ENCODE data around the gene CUX1. TPM values are rescaled to one million over a fixed set of nuclear protein-coding genes. Genes with fewer than 3 reads are reported as not detected.

The CUX1 gene
- total RNA-seq, 2 donors from 2014 or later, result 42.0 to 47.5 TPM

DNA sequence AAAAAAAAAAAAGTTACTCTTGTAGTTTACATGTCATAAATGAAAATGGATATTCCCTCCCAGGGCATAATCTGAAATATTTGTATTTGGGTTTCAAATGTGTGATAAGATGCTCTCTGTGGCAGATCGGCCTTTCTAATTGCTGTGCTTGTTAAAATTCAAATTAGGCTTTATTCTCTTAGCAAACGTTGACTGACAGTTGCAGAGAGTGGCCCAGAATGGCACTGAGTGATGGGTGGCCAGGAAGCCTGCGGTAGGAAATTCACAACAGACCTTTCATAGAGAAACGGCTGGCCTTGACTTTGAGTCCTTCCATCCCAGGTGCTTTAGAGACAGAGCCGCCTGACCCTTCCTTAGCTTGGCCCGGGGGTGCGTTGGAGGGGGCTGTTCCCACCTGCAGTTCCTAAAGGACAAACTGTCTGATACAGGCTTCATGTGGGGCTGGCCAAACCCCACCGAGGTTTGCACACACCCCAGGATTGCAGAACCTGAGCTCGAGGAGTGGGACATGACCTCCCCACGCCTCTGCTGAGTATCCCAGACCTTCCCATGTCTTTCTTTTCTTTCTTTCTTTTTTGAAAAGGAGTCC, 152.7 kb downstream of the CUX1 start:
- Histone ChIP-seq H3K27me3 (no peaks in the 10 kb centered on the region), H3K36me3 (replicated peaks in 1 of 2; ENCODE audit: insufficient read depth in 1 of 2, low read depth in 2 of 2) (no peaks in the 10 kb centered on the region), H3K27ac (no peak overlapping the region), H3K4me1 (no peaks in the 10 kb centered on the region), H3K4me3 (no peak overlapping the region), H3K9me3 (no peaks in the 10 kb centered on the region)
- ATAC-seq, result no peak
- intact Hi-C loops (cut with DNase I), result no loop called here
- DNase-seq, result no peak
- TF ChIP-seq CTCF (IDR thresholded peaks at IDR 0.05) (no peak), POLR2A (IDR thresholded peaks at IDR 0.05) (no peak)
- 66 to 69% methylated on average over 6 to 10 of the region's 10 CpGs for WGBS, 2 donors

DNA sequence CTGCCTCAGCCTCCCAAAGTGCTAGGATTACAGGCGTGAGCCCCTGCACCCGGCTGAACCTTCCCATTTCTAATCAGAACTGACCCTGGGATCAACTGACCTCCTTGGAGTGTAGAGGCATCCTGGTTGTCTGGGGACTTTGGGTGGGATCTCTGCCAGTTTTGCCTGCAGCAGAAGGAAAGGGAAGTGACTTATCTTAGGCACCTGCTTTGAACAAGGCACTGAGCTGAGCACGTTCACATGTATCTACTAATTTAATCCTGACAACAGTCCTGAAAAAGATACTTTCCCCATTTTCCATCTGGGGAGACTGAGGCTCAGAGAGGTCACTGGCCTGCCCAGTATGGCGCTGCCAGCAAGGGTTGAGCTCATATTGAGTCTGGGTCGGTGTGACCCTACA, 153.4 kb downstream of the CUX1 start:
- H3K36me3 ChIP-seq (replicated peaks in 1 of 2; ENCODE audit: insufficient read depth in 1 of 2, low read depth in 2 of 2), result no peaks in the 10 kb centered on the region
- H3K27ac ChIP-seq, result no peak overlapping the region
- H3K4me3 ChIP-seq, result no peak overlapping the region
- H3K4me1 ChIP-seq, result peaks cover 6% of the 10 kb centered on the region
- WGBS, 2 donors, result 82 to 100% methylated on average over 2 to 5 of the region's 5 CpGs
- ATAC-seq, result no peak
- H3K27me3 ChIP-seq, result no peaks in the 10 kb centered on the region
- no peak for TF ChIP-seq POLR2A (IDR thresholded peaks at IDR 0.05)
- no peak for DNase-seq
- no peaks in the 10 kb centered on the region for H3K9me3 ChIP-seq
- intact Hi-C loops (cut with DNase I), result no loop called here

DNA sequence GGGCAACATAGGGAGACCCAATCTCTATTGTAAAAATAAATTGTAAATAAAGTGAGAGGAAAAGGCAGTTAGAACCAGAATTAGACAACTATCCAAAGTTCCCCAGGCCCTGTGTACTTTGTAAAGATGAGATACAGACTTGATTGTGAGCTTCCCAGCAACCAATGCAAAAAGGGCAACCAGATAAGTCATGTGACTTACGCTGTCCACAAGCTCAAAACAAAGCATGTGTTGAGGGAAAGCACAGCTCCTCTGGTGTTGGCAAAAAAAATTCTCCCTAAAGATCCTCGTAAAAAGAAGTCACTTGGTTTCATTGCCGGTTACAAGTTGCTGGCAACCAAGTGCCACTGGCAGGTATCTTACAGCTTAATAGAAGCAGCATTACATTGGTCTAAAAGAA, 154.0 kb downstream of the CUX1 start:
- no peaks in the 10 kb centered on the region for H3K27me3 ChIP-seq
- H3K4me3 ChIP-seq, result no peak overlapping the region
- H3K36me3 ChIP-seq (replicated peaks in 1 of 2; ENCODE audit: insufficient read depth in 1 of 2, low read depth in 2 of 2), result no peaks in the 10 kb centered on the region
- WGBS, 2 donors, result 99 to 100% methylated on average over 3 of the region's 3 CpGs
- H3K4me1 ChIP-seq, result peaks cover 7% of the 10 kb centered on the region
- no peaks in the 10 kb centered on the region for H3K9me3 ChIP-seq
- no peak for TF ChIP-seq POLR2A (IDR thresholded peaks at IDR 0.05)
- no peak for TF ChIP-seq CTCF (IDR thresholded peaks at IDR 0.05)
- H3K27ac ChIP-seq, result no peak overlapping the region
- intact Hi-C loops (cut with DNase I), result no loop called here
- ATAC-seq (no peak), DNase-seq (no peak)

DNA sequence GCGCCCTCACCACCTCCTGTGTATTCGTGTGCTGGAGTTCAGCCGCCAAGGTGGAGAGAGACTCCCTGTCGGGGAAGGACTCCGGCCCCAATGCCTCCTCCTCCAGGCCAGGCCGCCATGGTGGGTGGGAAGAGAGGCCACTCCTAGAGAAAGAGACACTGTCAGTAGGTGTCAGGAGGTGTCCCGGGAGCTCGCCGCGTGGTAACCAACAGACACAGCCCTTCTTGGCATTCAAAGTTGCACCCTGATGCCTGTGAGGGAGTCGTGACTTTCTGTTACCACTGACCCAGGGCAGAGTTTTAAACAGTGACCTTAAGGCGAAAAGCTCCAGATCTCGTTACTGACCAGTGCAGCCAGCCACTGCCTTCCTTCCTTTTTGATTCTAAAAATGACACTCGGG, 155.2 kb downstream of the CUX1 start:
- no peak for ATAC-seq
- intact Hi-C loops (cut with DNase I), result no loop called here
- no peak overlapping the region for H3K27ac ChIP-seq
- no peak overlapping the region for H3K4me3 ChIP-seq
- DNase-seq, result no peak
- TF ChIP-seq POLR2A (IDR thresholded peaks at IDR 0.05) (no peak), CTCF (IDR thresholded peaks at IDR 0.05) (no peak)
- H3K36me3 ChIP-seq (replicated peaks in 1 of 2; ENCODE audit: insufficient read depth in 1 of 2, low read depth in 2 of 2), result no peaks in the 10 kb centered on the region
- no peaks in the 10 kb centered on the region for H3K9me3 ChIP-seq
- 86 to 94% methylated on average over 7 to 14 of the region's 14 CpGs for WGBS, 2 donors
- H3K27me3 ChIP-seq, result no peaks in the 10 kb centered on the region
- peaks cover 7% of the 10 kb centered on the region for H3K4me1 ChIP-seq

DNA sequence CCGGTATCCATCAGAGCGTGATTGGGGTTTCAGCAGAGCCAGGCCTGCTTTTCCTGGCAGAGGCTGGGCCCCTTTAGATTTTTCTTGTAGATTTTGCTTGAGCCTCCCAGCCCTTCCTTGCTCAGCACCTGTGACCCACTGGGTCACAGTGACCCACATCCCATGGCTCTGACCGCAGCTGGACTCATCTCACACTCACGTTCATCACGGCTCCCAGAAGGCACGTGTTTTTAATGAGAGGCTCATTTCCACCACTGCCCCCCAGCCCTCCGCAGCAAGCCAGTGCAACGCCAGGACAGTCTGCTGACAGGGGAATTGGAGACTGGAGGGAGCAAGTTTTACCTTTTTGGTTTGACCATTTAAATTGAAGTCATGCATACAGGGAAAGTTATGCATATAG, 155.7 kb downstream of the CUX1 start:
- peaks cover 7% of the 10 kb centered on the region for H3K4me1 ChIP-seq
- ATAC-seq (no peak), DNase-seq (no peak)
- TF ChIP-seq POLR2A (IDR thresholded peaks at IDR 0.05) (no peak), CTCF (IDR thresholded peaks at IDR 0.05) (no peak)
- H3K27me3 ChIP-seq, result no peaks in the 10 kb centered on the region
- H3K27ac ChIP-seq, result no peak overlapping the region
- H3K9me3 ChIP-seq, result no peaks in the 10 kb centered on the region
- H3K4me3 ChIP-seq, result no peak overlapping the region
- 89 to 95% methylated on average over 8 of the region's 8 CpGs for WGBS, 2 donors
- intact Hi-C loops (cut with DNase I), result no loop called here
- H3K36me3 ChIP-seq (replicated peaks in 1 of 2; ENCODE audit: insufficient read depth in 1 of 2, low read depth in 2 of 2), result no peaks in the 10 kb centered on the region

Data from body of pancreas (tissue), 4 donors.